ENCODE results near the gene SNX5. TPM values are rescaled to one million over a fixed set of nuclear protein-coding genes. Genes with fewer than 3 reads are reported as not detected.
A peak's percentile ranks its signal among the peaks of the same experiment; 100 is the strongest.

The SNX5 gene
- total and polyA plus RNA-seq, 7 donors, result 59.8 to 113 (median 81.3) TPM

- intact Hi-C loops (cut with DNase I), result no loop called here
- ATAC-seq, result no peak
- Histone ChIP-seq H3K27me3 (ENCODE audit: insufficient read depth in 3 of 3, low read length in 2 of 3) (no peaks in the 10 kb centered on the region), H3K4me3 (no peak overlapping the region), H3K4me1 (peaks cover 27% of the 10 kb centered on the region), H3K9me3 (no peaks in the 10 kb centered on the region), H3K27ac (no peak overlapping the region), H3K36me3 (ENCODE audit: insufficient read depth in 1 of 2, low read depth in 1 of 2) (peaks cover 5 to 52% of the 10 kb centered on the region in 2 donors)
- TF ChIP-seq, protein P1, sequence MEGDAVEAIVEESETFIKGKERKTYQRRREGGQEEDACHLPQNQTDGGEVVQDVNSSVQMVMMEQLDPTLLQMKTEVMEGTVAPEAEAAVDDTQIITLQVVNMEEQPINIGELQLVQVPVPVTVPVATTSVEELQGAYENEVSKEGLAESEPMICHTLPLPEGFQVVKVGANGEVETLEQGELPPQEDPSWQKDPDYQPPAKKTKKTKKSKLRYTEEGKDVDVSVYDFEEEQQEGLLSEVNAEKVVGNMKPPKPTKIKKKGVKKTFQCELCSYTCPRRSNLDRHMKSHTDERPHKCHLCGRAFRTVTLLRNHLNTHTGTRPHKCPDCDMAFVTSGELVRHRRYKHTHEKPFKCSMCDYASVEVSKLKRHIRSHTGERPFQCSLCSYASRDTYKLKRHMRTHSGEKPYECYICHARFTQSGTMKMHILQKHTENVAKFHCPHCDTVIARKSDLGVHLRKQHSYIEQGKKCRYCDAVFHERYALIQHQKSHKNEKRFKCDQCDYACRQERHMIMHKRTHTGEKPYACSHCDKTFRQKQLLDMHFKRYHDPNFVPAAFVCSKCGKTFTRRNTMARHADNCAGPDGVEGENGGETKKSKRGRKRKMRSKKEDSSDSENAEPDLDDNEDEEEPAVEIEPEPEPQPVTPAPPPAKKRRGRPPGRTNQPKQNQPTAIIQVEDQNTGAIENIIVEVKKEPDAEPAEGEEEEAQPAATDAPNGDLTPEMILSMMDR (IDR thresholded peaks at IDR 0.05), result no peak
- WGBS, 3 donors, result 52 to 60% (median 60%) methylated on average over 6 of the region's 6 CpGs
- no peak for DNase-seq
These were observed 28.2 kb downstream of the SNX5 start for GRCh38 chr20:17940224-17940971.

DNA sequence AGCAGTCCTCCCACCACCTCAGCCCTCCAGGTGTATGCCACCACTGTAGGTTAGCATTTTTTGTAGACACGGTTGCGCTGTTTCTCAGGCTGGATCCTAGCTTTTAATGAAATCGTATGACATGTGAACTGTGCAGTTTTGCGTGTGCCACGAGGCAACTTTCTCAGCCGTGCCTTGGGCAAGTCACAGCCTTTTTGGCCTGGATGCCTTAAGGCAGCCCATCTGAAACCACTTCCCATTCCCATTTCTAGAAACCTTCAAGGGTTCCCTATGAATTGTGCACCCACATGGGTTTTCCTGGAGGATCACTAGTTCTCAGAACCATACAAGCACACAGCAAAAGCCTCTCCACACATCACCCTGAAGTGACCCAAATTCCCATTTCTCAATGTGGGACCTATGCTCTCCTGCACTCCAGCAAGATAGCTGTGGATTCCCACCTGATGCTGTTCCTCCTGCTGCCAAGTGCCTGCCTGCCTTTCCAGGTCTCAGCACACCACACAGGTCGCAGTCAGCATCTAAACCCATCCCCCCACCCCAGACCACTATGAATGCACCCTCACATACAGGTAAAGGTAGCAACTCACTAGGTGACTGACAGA, 28.9 kb downstream of the SNX5 start:
- peaks cover 27% of the 10 kb centered on the region for H3K4me1 ChIP-seq
- H3K36me3 ChIP-seq (ENCODE audit: insufficient read depth in 1 of 2, low read depth in 1 of 2), result peaks cover 5 to 45% of the 10 kb centered on the region in 2 donors
- intact Hi-C loops (cut with DNase I), result loop anchor here in 1 of 2 donors (2.0 to 5.0 kb wide), 3 partner anchors 42 to 403 kb away; no protein-coding TSS in a partner anchor
- 51 to 65% (median 61%) methylated on average over 7 of the region's 7 CpGs for WGBS, 3 donors
- no peak for DNase-seq
- no peak overlapping the region for H3K27ac ChIP-seq
- no peak overlapping the region for H3K4me3 ChIP-seq
- peak in 1 of 4 donors; percentile 2 for ATAC-seq
- H3K27me3 ChIP-seq (ENCODE audit: insufficient read depth in 3 of 3, low read length in 2 of 3), result no peaks in the 10 kb centered on the region
- TF ChIP-seq, protein P1 (IDR thresholded peaks at IDR 0.05), result no peak
- no peaks in the 10 kb centered on the region for H3K9me3 ChIP-seq

DNA sequence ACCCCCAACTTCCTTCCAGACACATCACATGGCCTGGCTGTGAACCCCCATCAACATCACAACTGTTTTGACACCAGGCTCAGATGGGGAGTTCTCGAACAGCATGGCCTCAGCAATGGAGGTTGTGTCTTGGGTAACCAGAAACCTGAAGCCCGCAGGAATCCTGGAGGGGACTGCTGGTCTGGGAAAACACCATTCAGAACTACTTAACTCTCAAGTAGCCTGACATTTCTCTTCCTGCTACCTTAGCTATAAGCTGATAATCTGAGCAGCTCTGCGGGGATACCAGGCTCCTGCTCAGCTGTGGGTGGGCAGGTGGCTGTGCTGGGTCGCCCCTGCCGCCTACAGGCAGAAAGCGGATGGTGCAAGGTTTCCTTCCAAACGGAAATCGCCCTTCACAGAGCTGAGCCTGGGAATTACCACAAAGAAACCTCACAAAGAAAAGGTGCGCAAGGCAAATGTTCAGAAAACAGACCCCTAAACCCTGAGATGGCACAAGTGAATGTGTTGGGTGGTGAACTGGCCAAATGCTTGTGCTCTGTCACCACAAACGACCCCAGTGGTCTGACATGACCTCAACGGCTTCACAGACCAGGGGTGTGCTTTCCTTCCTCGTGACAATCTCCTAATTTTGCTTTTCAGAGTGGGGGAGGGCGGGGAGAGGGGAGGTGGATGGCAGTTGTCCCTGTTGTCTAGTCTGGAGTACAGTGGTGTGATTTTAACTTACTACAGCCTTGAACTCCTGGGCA, 29.5 kb downstream of the SNX5 start:
- Histone ChIP-seq H3K9me3 (no peaks in the 10 kb centered on the region), H3K4me3 (no peak overlapping the region), H3K4me1 (peaks cover 27% of the 10 kb centered on the region), H3K27ac (peak overlapping the region; percentile 38), H3K27me3 (ENCODE audit: insufficient read depth in 3 of 3, low read length in 2 of 3) (no peaks in the 10 kb centered on the region), H3K36me3 (ENCODE audit: insufficient read depth in 1 of 2, low read depth in 1 of 2) (peaks cover 5 to 38% of the 10 kb centered on the region in 2 donors)
- TF ChIP-seq, protein P1 (IDR thresholded peaks at IDR 0.05), result peak; percentile 90
- intact Hi-C loops (cut with DNase I), result loop anchor here in 1 of 2 donors (2.0 to 5.0 kb wide), 3 partner anchors 42 to 402 kb away; no protein-coding TSS in a partner anchor
- peak; percentile 77 to 88 (median 84) for ATAC-seq
- DNase-seq, result peak; percentile 60 to 80
- WGBS, 3 donors, result 6 to 14% (median 10%) methylated on average over 13 of the region's 13 CpGs

GRCh38 chr20:17936761-17937732, 31.5 kb downstream of the SNX5 start:
- 14 to 22% (median 15%) methylated on average over 19 of the region's 19 CpGs for WGBS, 3 donors
- Histone ChIP-seq H3K36me3 (ENCODE audit: insufficient read depth in 1 of 2, low read depth in 1 of 2) (peaks cover 5 to 18% of the 10 kb centered on the region in 2 donors), H3K27me3 (ENCODE audit: insufficient read depth in 3 of 3, low read length in 2 of 3) (no peaks in the 10 kb centered on the region), H3K27ac (peak overlapping the region; percentile 38), H3K9me3 (no peaks in the 10 kb centered on the region), H3K4me1 (peaks cover 32% of the 10 kb centered on the region), H3K4me3 (no peak overlapping the region)
- TF ChIP-seq, protein P1 (IDR thresholded peaks at IDR 0.05), result no peak
- ATAC-seq (peak; percentile 14 to 45 (median 30)), DNase-seq (peak; percentile 66 to 67)
- intact Hi-C loops (cut with DNase I), result loop anchor here in 1 of 2 donors (2.0 to 5.0 kb wide), 3 partner anchors 40 to 270 kb away; no protein-coding TSS in a partner anchor

Data from psoas muscle (tissue), 8 donors.